ENCODE data around the gene SLC43A2. TPM values are rescaled to one million over a fixed set of nuclear protein-coding genes. Genes with fewer than 3 reads are reported as not detected.

SLC43A2 gene
- total and polyA plus RNA-seq, 2 of the 13 experiments (the other 11 are each of a cell fraction or from before 2014, with no cell fraction given) = 7.3 to 20.0 TPM

DNA sequence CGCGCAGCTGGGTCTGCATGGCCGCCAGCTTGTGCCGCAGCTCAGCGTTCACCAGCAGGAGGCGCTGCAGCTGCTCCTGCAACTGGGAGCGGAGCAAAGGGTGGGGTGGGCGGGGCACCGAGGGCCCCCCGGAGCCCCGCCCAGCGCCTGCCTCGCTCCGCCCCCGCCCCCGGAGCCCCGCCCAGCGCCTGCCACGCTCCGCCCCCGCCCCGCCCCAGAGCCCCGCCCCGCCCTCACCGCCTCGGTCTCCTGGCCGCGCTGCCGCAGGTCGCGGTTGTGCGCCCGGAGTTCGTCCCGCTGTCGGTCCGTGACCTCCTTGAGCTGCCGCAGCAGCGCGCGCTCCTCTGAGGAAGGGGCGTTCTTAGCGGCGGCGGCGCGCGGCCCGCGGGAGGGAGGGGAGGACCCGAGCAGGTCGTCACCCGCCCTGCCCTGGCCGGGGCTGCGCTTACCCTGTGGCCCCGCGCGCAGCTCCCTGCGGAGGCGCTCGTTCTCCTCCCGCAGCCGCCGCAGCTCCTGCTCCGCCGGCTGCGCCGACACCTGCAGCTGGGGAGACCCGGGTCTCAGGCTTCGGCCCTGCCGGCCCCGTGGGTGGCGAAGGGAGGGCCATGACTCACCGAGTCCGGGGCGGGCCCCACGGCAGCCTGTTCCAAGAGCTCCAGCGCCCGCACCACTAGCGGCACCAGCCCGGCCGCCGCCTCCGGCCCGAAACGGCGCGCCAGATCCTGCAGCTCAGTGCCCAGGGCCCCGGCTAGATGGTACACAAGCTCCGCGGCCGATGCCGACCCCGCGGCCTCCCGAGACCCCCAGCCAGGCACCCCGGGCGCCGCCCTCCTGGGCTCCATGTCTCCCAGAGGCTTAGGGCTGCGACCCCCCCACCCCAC lies 20.6 kb upstream of the SLC43A2 start (continued):
- TF ChIP-seq SMAD1 (CRISPR knock-in tag; IDR thresholded peaks at IDR 0.05; ENCODE audit: borderline replicate concordance, low read depth) = no peak
- TF ChIP-seq GPN1 (CRISPR knock-in tag; IDR thresholded peaks at IDR 0.05; ENCODE audit: borderline replicate concordance) = no peak
- TF ChIP-seq HOXA3 (CRISPR knock-in tag; IDR thresholded peaks at IDR 0.05) = peak; percentile 66; the same call in 1 of the 2 replicates
- no peak; the same call in 1 of the 2 replicates for TF ChIP-seq SOX13 (IDR thresholded peaks at IDR 0.05)
- peak in 1 of 2 experiments; percentile 10; a peak in 1 of 4 replicates for TF ChIP-seq SOX13 (CRISPR knock-in tag; conservative IDR thresholded peaks at IDR 0.05 in 1 of 2, IDR thresholded peaks at IDR 0.05 in 1 of 2)
- TF ChIP-seq, protein P1, sequence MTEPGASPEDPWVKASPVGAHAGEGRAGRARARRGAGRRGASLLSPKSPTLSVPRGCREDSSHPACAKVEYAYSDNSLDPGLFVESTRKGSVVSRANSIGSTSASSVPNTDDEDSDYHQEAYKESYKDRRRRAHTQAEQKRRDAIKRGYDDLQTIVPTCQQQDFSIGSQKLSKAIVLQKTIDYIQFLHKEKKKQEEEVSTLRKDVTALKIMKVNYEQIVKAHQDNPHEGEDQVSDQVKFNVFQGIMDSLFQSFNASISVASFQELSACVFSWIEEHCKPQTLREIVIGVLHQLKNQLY (CRISPR knock-in tag; IDR thresholded peaks at IDR 0.05) = no peak
- no peak for TF ChIP-seq SIX1 (CRISPR knock-in tag; IDR thresholded peaks at IDR 0.05; ENCODE audit: borderline replicate concordance)
- TF ChIP-seq, protein P2, sequence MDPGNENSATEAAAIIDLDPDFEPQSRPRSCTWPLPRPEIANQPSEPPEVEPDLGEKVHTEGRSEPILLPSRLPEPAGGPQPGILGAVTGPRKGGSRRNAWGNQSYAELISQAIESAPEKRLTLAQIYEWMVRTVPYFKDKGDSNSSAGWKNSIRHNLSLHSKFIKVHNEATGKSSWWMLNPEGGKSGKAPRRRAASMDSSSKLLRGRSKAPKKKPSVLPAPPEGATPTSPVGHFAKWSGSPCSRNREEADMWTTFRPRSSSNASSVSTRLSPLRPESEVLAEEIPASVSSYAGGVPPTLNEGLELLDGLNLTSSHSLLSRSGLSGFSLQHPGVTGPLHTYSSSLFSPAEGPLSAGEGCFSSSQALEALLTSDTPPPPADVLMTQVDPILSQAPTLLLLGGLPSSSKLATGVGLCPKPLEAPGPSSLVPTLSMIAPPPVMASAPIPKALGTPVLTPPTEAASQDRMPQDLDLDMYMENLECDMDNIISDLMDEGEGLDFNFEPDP (CRISPR knock-in tag; conservative IDR thresholded peaks at IDR 0.05) = no peak
- no peak for TF ChIP-seq IKZF1 (IDR thresholded peaks at IDR 0.05)
- TF ChIP-seq, protein P3, sequence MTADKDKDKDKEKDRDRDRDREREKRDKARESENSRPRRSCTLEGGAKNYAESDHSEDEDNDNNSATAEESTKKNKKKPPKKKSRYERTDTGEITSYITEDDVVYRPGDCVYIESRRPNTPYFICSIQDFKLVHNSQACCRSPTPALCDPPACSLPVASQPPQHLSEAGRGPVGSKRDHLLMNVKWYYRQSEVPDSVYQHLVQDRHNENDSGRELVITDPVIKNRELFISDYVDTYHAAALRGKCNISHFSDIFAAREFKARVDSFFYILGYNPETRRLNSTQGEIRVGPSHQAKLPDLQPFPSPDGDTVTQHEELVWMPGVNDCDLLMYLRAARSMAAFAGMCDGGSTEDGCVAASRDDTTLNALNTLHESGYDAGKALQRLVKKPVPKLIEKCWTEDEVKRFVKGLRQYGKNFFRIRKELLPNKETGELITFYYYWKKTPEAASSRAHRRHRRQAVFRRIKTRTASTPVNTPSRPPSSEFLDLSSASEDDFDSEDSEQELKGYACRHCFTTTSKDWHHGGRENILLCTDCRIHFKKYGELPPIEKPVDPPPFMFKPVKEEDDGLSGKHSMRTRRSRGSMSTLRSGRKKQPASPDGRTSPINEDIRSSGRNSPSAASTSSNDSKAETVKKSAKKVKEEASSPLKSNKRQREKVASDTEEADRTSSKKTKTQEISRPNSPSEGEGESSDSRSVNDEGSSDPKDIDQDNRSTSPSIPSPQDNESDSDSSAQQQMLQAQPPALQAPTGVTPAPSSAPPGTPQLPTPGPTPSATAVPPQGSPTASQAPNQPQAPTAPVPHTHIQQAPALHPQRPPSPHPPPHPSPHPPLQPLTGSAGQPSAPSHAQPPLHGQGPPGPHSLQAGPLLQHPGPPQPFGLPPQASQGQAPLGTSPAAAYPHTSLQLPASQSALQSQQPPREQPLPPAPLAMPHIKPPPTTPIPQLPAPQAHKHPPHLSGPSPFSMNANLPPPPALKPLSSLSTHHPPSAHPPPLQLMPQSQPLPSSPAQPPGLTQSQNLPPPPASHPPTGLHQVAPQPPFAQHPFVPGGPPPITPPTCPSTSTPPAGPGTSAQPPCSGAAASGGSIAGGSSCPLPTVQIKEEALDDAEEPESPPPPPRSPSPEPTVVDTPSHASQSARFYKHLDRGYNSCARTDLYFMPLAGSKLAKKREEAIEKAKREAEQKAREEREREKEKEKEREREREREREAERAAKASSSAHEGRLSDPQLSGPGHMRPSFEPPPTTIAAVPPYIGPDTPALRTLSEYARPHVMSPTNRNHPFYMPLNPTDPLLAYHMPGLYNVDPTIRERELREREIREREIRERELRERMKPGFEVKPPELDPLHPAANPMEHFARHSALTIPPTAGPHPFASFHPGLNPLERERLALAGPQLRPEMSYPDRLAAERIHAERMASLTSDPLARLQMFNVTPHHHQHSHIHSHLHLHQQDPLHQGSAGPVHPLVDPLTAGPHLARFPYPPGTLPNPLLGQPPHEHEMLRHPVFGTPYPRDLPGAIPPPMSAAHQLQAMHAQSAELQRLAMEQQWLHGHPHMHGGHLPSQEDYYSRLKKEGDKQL (CRISPR knock-in tag; IDR thresholded peaks at IDR 0.05; ENCODE audit: low read depth) = no peak
- TF ChIP-seq, protein P4, sequence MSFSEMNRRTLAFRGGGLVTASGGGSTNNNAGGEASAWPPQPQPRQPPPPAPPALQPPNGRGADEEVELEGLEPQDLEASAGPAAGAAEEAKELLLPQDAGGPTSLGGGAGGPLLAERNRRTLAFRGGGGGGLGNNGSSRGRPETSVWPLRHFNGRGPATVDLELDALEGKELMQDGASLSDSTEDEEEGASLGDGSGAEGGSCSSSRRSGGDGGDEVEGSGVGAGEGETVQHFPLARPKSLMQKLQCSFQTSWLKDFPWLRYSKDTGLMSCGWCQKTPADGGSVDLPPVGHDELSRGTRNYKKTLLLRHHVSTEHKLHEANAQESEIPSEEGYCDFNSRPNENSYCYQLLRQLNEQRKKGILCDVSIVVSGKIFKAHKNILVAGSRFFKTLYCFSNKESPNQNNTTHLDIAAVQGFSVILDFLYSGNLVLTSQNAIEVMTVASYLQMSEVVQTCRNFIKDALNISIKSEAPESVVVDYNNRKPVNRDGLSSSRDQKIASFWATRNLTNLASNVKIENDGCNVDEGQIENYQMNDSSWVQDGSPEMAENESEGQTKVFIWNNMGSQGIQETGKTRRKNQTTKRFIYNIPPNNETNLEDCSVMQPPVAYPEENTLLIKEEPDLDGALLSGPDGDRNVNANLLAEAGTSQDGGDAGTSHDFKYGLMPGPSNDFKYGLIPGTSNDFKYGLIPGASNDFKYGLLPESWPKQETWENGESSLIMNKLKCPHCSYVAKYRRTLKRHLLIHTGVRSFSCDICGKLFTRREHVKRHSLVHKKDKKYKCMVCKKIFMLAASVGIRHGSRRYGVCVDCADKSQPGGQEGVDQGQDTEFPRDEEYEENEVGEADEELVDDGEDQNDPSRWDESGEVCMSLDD (CRISPR knock-in tag; IDR thresholded peaks at IDR 0.05; ENCODE audit: borderline replicate concordance) = no peak
- no peak for TF ChIP-seq TP53 (CRISPR knock-in tag; conservative IDR thresholded peaks at IDR 0.05)
- 0 out of 2 replicates have a peak, but pooled peaks have one; percentile 36 for TF ChIP-seq CBX5 (CRISPR knock-in tag; IDR thresholded peaks at IDR 0.05; ENCODE audit: borderline replicate concordance)
- TF ChIP-seq NCOA2 (CRISPR knock-in tag; IDR thresholded peaks at IDR 0.05) = no peak
- TF ChIP-seq, protein P5, sequence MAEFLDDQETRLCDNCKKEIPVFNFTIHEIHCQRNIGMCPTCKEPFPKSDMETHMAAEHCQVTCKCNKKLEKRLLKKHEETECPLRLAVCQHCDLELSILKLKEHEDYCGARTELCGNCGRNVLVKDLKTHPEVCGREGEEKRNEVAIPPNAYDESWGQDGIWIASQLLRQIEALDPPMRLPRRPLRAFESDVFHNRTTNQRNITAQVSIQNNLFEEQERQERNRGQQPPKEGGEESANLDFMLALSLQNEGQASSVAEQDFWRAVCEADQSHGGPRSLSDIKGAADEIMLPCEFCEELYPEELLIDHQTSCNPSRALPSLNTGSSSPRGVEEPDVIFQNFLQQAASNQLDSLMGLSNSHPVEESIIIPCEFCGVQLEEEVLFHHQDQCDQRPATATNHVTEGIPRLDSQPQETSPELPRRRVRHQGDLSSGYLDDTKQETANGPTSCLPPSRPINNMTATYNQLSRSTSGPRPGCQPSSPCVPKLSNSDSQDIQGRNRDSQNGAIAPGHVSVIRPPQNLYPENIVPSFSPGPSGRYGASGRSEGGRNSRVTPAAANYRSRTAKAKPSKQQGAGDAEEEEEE (CRISPR knock-in tag; IDR thresholded peaks at IDR 0.05; ENCODE audit: borderline replicate concordance) = no peak
- no peak for TF ChIP-seq RAD51 (IDR thresholded peaks at IDR 0.05; ENCODE audit: borderline replicate concordance)
- TF ChIP-seq ZNF12 (CRISPR knock-in tag; IDR thresholded peaks at IDR 0.05) = no peak; the same call in 1 of the 2 replicates

Measured in HepG2 (cell line).